Sigmoid colon (tissue), 4 donors: ENCODE results near the gene ARHGAP11A.

Source experiments
- EP300 ChIP-seq, 4 donors: sonication (generic); formaldehyde crosslinking; IDR thresholded peaks; one replicate each; pipeline ENCODE4 v1.6.1; 2017; ENCODE audit warnings: antibody characterized with exemption in 4 of 4
- POLR2AphosphoS5 ChIP-seq, 4 donors: sonication (generic); formaldehyde crosslinking; IDR thresholded peaks; one replicate each; pipeline ENCODE4 v1.6.1; 2017; ENCODE audit warnings: antibody characterized with exemption in 4 of 4
- TF ChIP-seq, protein P1 (sequence below), 4 experiments: fragments of 450-650 bp in 3 of 4; fragments of 200-600 bp in 1 of 4; IDR thresholded peaks; one replicate each; pipeline ENCODE4 v1.5.1; 2016 to 2019; ENCODE audit warnings: antibody characterized with exemption in 4 of 4, mild to moderate bottlenecking in 3 of 4, moderate library complexity in 2 of 4

DNA sequence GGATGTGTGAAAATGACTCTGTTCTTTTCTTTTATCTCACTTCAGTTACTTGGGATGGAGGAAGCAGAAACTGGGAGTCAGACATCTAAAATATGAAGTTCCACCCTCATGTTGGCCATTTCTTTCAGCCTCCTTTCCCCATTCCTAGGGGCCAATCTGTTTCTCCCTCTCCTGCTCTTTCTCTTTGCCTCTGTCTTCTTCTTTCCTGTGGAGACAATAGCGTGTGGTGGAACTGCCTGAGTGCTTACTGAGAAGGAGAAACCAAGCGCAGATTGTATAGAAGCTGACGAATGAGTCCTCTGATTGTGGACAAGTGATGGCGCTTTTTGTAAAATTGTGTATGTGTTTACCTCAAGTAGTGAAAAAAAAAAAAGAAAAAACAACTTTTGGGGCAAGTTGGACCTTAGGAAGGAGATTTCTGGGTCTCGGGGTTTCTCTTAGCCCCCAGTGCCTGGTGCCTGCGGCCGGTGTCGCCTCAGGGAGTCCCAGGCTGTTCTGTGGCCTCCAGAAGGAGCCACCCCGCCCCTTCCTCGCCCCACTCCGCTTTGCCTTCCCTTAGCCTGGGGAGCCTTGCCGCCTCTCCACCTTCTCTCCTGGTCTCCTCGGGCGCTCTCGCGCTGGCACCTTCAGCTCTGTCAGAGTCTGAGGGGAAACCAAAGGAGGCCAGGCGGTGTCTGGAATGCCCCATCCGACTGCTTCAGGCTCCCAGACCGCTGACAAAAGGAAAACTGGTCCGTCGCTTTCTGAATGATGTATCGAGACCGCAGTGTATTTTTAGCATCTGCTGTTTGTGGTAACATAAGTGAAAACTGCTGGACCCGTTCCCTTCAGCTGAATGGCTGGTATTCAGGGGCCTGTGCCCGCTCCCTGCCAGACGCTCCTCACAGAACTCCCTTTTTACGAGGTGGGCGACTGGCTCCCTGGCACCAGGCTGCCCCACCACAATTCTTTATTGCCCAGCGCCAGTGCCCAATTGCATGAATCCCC lies 56.3 kb downstream of the ARHGAP11A start:
- TF ChIP-seq EP300 (IDR thresholded peaks at IDR 0.05) (no peak), POLR2AphosphoS5 (IDR thresholded peaks at IDR 0.05) (no peak)
- TF ChIP-seq, protein P1, sequence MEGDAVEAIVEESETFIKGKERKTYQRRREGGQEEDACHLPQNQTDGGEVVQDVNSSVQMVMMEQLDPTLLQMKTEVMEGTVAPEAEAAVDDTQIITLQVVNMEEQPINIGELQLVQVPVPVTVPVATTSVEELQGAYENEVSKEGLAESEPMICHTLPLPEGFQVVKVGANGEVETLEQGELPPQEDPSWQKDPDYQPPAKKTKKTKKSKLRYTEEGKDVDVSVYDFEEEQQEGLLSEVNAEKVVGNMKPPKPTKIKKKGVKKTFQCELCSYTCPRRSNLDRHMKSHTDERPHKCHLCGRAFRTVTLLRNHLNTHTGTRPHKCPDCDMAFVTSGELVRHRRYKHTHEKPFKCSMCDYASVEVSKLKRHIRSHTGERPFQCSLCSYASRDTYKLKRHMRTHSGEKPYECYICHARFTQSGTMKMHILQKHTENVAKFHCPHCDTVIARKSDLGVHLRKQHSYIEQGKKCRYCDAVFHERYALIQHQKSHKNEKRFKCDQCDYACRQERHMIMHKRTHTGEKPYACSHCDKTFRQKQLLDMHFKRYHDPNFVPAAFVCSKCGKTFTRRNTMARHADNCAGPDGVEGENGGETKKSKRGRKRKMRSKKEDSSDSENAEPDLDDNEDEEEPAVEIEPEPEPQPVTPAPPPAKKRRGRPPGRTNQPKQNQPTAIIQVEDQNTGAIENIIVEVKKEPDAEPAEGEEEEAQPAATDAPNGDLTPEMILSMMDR (IDR thresholded peaks at IDR 0.05) = no peak
